ENCODE results near the gene BCL10.

GRCh38 chr1:85275701-85276214 is 674 bp downstream of the BCL10 start:
- TF ChIP-seq CTCF (IDR thresholded peaks at IDR 0.05): no peak
- no peak for TF ChIP-seq POLR2A (IDR thresholded peaks at IDR 0.05)
